Endothelial cell of coronary artery (primary cell): Measurements from ENCODE around the gene CLDN3. TPM values are rescaled to one million over a fixed set of nuclear protein-coding genes. Genes with fewer than 3 reads are reported as not detected.

Experiments used
- total RNA-seq: library from RNA; depleted of rRNA; stranded (reverse); fragments of >200 nt; gene quantifications from 2 replicates; pipeline ENCODE4 v1.2.3, GENCODE V29; 2014

CLDN3 gene
- total RNA-seq, result 0.09 TPM in 2 replicates

DNA sequence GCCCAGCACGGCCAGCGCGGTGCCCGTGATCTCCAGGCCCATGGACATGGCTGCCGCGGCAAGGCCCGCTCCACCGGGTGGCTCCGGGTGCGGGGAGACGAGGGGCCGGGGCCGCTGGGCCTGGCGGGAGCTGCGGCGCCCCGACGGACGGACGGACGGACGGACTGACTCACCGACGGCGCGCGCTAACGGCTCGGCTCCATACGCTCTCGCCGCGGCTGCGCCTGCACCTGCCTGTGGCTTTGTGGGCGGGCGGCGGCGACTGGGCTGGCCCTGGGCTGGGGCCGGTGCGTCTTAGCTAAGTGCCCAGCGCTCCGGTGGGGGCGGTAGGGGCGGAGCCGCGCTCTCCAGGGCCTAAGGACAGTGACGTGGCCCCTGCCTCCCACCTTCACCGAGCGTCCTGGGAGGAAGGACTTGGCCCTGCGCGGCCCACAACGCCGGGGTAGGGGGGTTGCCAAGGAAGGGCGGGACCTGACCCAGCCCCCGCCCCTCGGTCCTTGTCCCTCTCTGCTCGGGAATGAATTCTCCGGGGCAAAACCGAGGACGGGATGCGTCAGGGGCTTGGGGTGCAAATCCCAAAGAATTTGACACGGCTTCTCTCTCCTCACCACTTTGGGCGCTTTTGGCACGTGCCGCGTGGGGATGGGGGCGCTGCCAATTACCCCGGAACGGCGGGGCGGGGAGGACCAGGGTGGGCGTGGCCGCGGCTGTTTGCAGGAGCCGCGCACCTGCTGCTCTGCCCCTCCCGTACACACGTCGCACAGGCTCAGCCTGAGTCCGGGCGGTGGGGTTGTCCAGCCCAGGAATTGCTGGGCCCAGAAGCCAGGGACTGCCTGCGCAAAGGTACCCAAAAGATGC lies at the start of gene CLDN3:
Gene CLDN3, minus strand, starts transcription at position 269 of the 858 bp plus-strand sequence. Its CDS starts 221 bp downstream, at position 48.

DNA sequence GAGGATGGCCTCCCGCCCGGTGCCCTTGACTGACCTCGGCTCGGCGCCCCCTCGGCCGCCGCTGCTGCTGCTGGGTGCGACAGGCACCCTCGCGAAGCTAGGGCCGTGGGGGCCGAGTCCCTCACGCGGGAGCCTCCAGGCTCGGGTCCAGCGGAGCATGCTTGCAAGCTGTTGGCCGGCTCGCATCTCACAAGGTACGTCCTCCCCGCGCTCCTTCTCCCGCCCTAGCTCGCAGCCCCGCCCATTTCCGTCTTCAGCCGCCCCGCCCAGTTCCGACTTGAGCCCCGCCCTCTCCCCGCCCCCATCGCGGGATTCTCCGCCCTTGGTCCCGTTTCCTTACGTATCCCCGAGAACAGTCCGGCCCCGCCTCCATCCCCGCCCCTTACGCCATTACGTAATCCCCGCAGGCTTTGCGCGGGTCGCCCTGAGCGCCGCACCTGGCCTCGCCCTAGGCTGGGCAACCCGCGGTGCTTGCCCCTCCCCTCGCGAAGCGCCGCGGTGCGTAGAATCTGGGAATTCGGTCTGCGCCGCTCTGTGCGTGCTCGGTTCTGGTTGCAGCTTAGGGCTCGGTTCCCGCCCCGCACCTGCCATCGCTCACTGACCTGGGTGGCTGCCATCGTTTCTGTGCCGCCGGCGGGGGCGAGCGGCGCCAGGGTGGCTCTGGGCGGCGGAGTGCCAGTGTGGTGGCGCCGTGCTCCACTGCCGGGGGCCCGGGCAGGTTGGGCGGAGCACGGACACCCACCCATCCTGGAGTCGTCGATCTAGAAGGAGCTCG lies 31.3 kb downstream of the CLDN3 start, which contains the start of gene ABHD11:
Gene ABHD11, minus strand, starts transcription at position 191 of the 775 bp plus-strand sequence. Its CDS starts 32 bp downstream, at position 159.

Other genes with a start within 250 kb of the CLDN3 start
- 47.0 and 51.6 TPM in 2 replicates for gene BAZ1B, start 248.0 kb downstream of the CLDN3 start, total RNA-seq
- 18.8 and 19.2 TPM in 2 replicates for gene BCL7B, start 212.6 kb downstream of the CLDN3 start, total RNA-seq
- gene TBL2, start 191.7 kb downstream of the CLDN3 start, total RNA-seq, result 47.0 and 61.8 TPM in 2 replicates
- not detected in 2 replicates for gene MLXIPL, start 145.7 kb downstream of the CLDN3 start, total RNA-seq
- gene VPS37D, start 102.4 kb downstream of the CLDN3 start, total RNA-seq, result 2.4 and 4.0 TPM in 2 replicates
- gene DNAJC30, start 86.8 kb downstream of the CLDN3 start, total RNA-seq, result 1.9 and 2.0 TPM in 2 replicates
- 42.9 and 60.3 TPM in 2 replicates for gene BUD23, start 86.7 kb downstream of the CLDN3 start, total RNA-seq
- gene STX1A, start 50.6 kb downstream of the CLDN3 start, total RNA-seq, result 18.9 and 21.2 TPM in 2 replicates
- 7.7 and 9.4 TPM in 2 replicates for gene ABHD11, start 31.5 kb downstream of the CLDN3 start, total RNA-seq
- gene CLDN4, start 60.7 kb upstream of the CLDN3 start, total RNA-seq, result under 0.01 TPM in 1 of 2 replicates, not detected in the other
- 0.09 and 2.5 TPM in 2 replicates for gene METTL27, start 72.2 kb upstream of the CLDN3 start, total RNA-seq
- gene TMEM270, start 90.9 kb upstream of the CLDN3 start, total RNA-seq, result not detected in 2 replicates